ENCODE measurements around the gene SHC4.
"Not testable (repeated sequence)": the region's sequence is repeated elsewhere in the genome, so short reads cannot be mapped to it uniquely, and the experiment has no call there.

Gene SHC4

GRCh38 chr15:48792408-48792807 lies 171.3 kb downstream of the SHC4 start:
- DNase-seq = no peak

- DNase-seq = not testable (repeated sequence)
Observed at GRCh38 chr15:48790466-48791115, 173.1 kb downstream of the SHC4 start.

GRCh38 chr15:48785712-48786111 lies 178.0 kb downstream of the SHC4 start:
- DNase-seq = no peak

GRCh38 chr15:48785195-48785594 lies 178.5 kb downstream of the SHC4 start:
- DNase-seq = no peak

- no peak for DNase-seq
Observed at GRCh38 chr15:48784756-48785155, 179.0 kb downstream of the SHC4 start.

- no peak for DNase-seq
Observed at GRCh38 chr15:48782911-48783310, 180.8 kb downstream of the SHC4 start.

- no peak for DNase-seq
Observed at GRCh38 chr15:48781481-48782081, 182.1 kb downstream of the SHC4 start.

GRCh38 chr15:48781017-48781416 lies 182.7 kb downstream of the SHC4 start:
- DNase-seq = no peak

- DNase-seq = no peak
Observed at GRCh38 chr15:48778331-48778730, 185.4 kb downstream of the SHC4 start.

- DNase-seq = no peak
Observed at GRCh38 chr15:48777645-48778330, 185.9 kb downstream of the SHC4 start.

GRCh38 chr15:48775546-48775945 lies 188.2 kb downstream of the SHC4 start:
- no peak for DNase-seq

GRCh38 chr15:48774484-48774883 lies 189.2 kb downstream of the SHC4 start:
- DNase-seq = no peak

All from activated T-cell treated with anti-CD3 and anti-CD28 coated beads, Interleukin-2, amount 50 U/mL, for 48 hours (primary cell).